PC-3 (cell line): ENCODE data around the gene EPPIN. TPM values are rescaled to one million over a fixed set of nuclear protein-coding genes. Genes with fewer than 3 reads are reported as not detected.
"Not testable (repeated sequence)": the region's sequence is repeated elsewhere in the genome, so short reads cannot be mapped to it uniquely, and the experiment has no call there.

Source experiments
- ATAC-seq: fragments of 200-7000 bp; cut with Tn5 transposase; 2 replicates; pipeline ENCODE4 v1.9.1; 2020; ENCODE audit warnings: mild to moderate bottlenecking, moderate library complexity
- BruUV-seq: library from RNA; stranded (reverse); fragments of 400-500 nt; replicated peaks from 2 replicates; lab custom pipeline; 2021; lab: Mats Ljungman, UMichigan
- CTCF ChIA-PET: fragments of 300-600 bp; sonication (Branson Sonifier 250); formaldehyde crosslinking; loops from one replicate; lab custom pipeline; 2022; ENCODE audit warnings: antibody characterized with exemption; lab: Charles Lee
- POLR2A ChIA-PET: fragments of 300-600 bp; sonication (Branson Sonifier 250); formaldehyde crosslinking; loops from one replicate; lab custom pipeline; 2022; ENCODE audit warnings: antibody characterized with exemption; ENCODE audit not compliant: unreplicated experiment; lab: Charles Lee
- DNase-seq: peaks from one replicate; pipeline ENCODE4 v3.0.0-alpha.2; 2015
- H2AFZ ChIP-seq: fragments of 300-600 bp; sonication (generic); 2 replicates; pipeline ENCODE4 v1.6.0; 2016; ENCODE audit warnings: antibody characterized with exemption, low read length
- H3F3A ChIP-seq: fragments of 300-600 bp; sonication (generic); one replicate; pipeline ENCODE4 v1.6.0; 2017; ENCODE audit warnings: antibody characterized with exemption, low read length, control low read depth, mild to moderate bottlenecking; ENCODE audit not compliant: unreplicated experiment
- H3K27ac ChIP-seq: fragments of 300-600 bp; sonication (generic); 2 replicates; pipeline ENCODE4 v1.5.1; 2016; ENCODE audit warnings: mild to moderate bottlenecking, low read length
- H3K27me3 ChIP-seq: fragments of 300-600 bp; sonication (generic); 2 replicates; pipeline ENCODE4 v1.6.1; 2016; ENCODE audit warnings: low read length, mixed read lengths
- H3K36me3 ChIP-seq: fragments of 300-600 bp; sonication (generic); 2 replicates; pipeline ENCODE4 v1.6.1; 2016; ENCODE audit warnings: low read depth, mixed run types, low read length, mixed read lengths
- H3K4me1 ChIP-seq: fragments of 300-600 bp; sonication (generic); 2 replicates; pipeline ENCODE4 v1.5.1; 2016; ENCODE audit warnings: low read length; ENCODE audit not compliant: insufficient read depth
- H3K4me2 ChIP-seq: fragments of 300-600 bp; sonication (generic); 2 replicates; pipeline ENCODE4 v1.6.0; 2016; ENCODE audit warnings: low read length
- H3K4me3 ChIP-seq: fragments of 300-600 bp; sonication (generic); 2 replicates; pipeline ENCODE4 v1.5.1; 2016; ENCODE audit warnings: mild to moderate bottlenecking, low read length, mixed read lengths
- H3K79me2 ChIP-seq: fragments of 300-600 bp; sonication (generic); 2 replicates; pipeline ENCODE4 v1.6.1; 2017; ENCODE audit warnings: low read length, mixed read lengths
- H3K9ac ChIP-seq: fragments of 300-600 bp; sonication (generic); 2 replicates; pipeline ENCODE4 v1.6.0; 2016; ENCODE audit warnings: mild to moderate bottlenecking, low read length
- H3K9me2 ChIP-seq: fragments of 300-600 bp; sonication (generic); replicated peaks from 2 replicates; pipeline ENCODE4 v1.6.1; 2016; ENCODE audit warnings: mixed run types, low read length, mixed read lengths
- H3K9me3 ChIP-seq: fragments of 300-600 bp; sonication (generic); 2 replicates; pipeline ENCODE4 v1.6.1; 2016; ENCODE audit warnings: low read length, mixed read lengths
- H4K20me1 ChIP-seq: fragments of 300-600 bp; sonication (generic); 2 replicates; pipeline ENCODE4 v1.6.1; 2016; ENCODE audit warnings: low read length, mixed read lengths
- EZH2 ChIP-seq: fragments of 300-600 bp; sonication (generic); IDR thresholded peaks from one replicate; pipeline ENCODE4 v1.6.1; 2017; ENCODE audit warnings: antibody characterized with exemption, mild to moderate bottlenecking, low read length; ENCODE audit not compliant: unreplicated experiment
- EZH2phosphoT487 ChIP-seq: fragments of 300-600 bp; sonication (generic); IDR thresholded peaks from 2 replicates; pipeline ENCODE4 v1.6.1; 2018; ENCODE audit warnings: mild to moderate bottlenecking, antibody characterized with exemption, low read length, borderline replicate concordance
- intact Hi-C: fragments of 100-400 bp; cut with micrococcal nuclease; formaldehyde crosslinking; loops from 2 replicates; pipeline ENCODE4 v1.9.0; 2023
- total RNA-seq: library from RNA; depleted of rRNA; stranded (reverse); fragments of >200 nt; gene quantifications from 2 replicates; pipeline ENCODE4 v1.2.3, GENCODE V29; 2014
- TF ChIP-seq, protein P1 (sequence below): fragments of 300-600 bp; sonication (generic); conservative IDR thresholded peaks from 2 replicates; pipeline ENCODE4 v1.5.1; 2017; ENCODE audit warnings: antibody characterized with exemption, low read depth, mild to moderate bottlenecking, low read length

The EPPIN gene
- total RNA-seq, 1 experiment from 2014 or later = not detected

- Histone ChIP-seq H3F3A (no peaks in the 10 kb centered on the region), H4K20me1 (no peaks in the 10 kb centered on the region), H3K79me2 (no peaks in the 10 kb centered on the region), H3K4me2 (no peak overlapping the region), H3K36me3 (no peaks in the 10 kb centered on the region), H3K9me3 (no peaks in the 10 kb centered on the region), H3K27me3 (peaks cover 16% of the 10 kb centered on the region; the same call in 1 of the 2 replicates), H3K4me1 (no peaks in the 10 kb centered on the region), H3K9me2 (no peaks in the 10 kb centered on the region), H3K4me3 (no peak overlapping the region), H3K9ac (no peak overlapping the region), H2AFZ (no peak overlapping the region), H3K27ac (no peak overlapping the region)
- DNase-seq = peak; percentile 90
- no peak for TF ChIP-seq EZH2phosphoT487
- TF ChIP-seq, protein P1, sequence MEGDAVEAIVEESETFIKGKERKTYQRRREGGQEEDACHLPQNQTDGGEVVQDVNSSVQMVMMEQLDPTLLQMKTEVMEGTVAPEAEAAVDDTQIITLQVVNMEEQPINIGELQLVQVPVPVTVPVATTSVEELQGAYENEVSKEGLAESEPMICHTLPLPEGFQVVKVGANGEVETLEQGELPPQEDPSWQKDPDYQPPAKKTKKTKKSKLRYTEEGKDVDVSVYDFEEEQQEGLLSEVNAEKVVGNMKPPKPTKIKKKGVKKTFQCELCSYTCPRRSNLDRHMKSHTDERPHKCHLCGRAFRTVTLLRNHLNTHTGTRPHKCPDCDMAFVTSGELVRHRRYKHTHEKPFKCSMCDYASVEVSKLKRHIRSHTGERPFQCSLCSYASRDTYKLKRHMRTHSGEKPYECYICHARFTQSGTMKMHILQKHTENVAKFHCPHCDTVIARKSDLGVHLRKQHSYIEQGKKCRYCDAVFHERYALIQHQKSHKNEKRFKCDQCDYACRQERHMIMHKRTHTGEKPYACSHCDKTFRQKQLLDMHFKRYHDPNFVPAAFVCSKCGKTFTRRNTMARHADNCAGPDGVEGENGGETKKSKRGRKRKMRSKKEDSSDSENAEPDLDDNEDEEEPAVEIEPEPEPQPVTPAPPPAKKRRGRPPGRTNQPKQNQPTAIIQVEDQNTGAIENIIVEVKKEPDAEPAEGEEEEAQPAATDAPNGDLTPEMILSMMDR = peak; percentile 97
- no peak for TF ChIP-seq EZH2
- peak; percentile 83 for ATAC-seq
- BruUV-seq = no TSS peak
- intact Hi-C loops = loop anchor here (1.0 kb wide), 3 partner anchors 46 to 371 kb away; no protein-coding TSS in a partner anchor
- CTCF ChIA-PET = no interaction called here
- POLR2A ChIA-PET = interaction anchor here (0.6 kb wide), 1 partner anchor 380 kb away, joined by 7 read pairs; no protein-coding TSS in a partner anchor
Measured at GRCh38 chr20:45592574-45593189, 45.5 kb upstream of the EPPIN start.

DNA sequence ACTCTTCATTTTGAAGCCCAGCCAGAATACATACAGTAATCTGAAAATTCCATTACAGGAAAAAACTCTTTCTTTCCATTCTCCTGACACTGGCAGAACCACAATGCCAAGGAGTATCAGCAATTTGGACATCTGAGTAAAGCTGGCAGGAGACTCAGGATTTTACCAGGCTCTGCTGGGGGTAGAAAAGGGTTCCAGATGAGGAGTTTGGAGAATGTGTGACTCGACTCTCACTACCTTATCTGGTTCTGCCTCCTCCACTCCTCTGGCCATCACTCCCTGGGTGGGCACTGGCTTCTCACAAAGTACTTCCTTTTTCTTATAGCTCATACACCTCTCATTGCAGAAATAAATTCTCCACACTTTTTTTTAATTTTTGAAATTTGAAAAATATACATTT, 42.5 kb upstream of the EPPIN start:
- DNase-seq = no peak
- Histone ChIP-seq H3K36me3 (no peaks in the 10 kb centered on the region), H3K9ac (no peak overlapping the region), H3K9me2 (no peaks in the 10 kb centered on the region), H3F3A (no peaks in the 10 kb centered on the region), H3K79me2 (no peaks in the 10 kb centered on the region), H3K27ac (no peak overlapping the region), H4K20me1 (no peaks in the 10 kb centered on the region), H3K4me3 (no peak overlapping the region), H3K4me1 (no peaks in the 10 kb centered on the region), H3K4me2 (no peak overlapping the region), H3K27me3 (peaks cover 10% of the 10 kb centered on the region; the same call in 1 of the 2 replicates), H3K9me3 (no peaks in the 10 kb centered on the region), H2AFZ (no peak overlapping the region)
- ATAC-seq = no peak
- TF ChIP-seq EZH2 (no peak), EZH2phosphoT487 (no peak)
- TF ChIP-seq, protein P1 = no peak
- ChIA-PET POLR2A (no interaction called here), CTCF (no interaction called here)
- no TSS peak for BruUV-seq
- intact Hi-C loops = no loop called here

DNA sequence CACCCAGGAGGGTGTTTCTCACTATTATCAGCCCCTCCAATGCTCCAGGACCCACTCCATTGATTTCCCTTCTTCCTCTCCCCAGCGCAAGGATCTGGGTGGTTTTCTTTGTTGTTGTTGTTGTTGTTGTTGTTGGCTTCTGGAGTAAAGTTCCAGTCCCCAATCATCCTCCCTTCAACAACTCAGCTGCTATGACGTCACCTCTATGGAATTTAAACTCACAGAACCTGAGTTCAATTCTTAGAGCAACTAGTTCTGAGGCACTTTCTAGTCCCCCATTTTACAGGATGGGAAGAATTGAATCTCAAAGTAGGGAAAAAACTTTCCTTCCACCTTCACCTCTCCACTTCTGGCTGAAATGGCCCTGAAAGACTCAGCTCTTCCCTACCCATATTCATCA, 41.6 kb upstream of the EPPIN start:
- DNase-seq (peak; percentile 25), ATAC-seq (no peak)
- no peak overlapping the region for H3K4me2 ChIP-seq
- H3K27me3 ChIP-seq = peaks cover 9% of the 10 kb centered on the region; the same call in 1 of the 2 replicates
- H3F3A ChIP-seq = no peaks in the 10 kb centered on the region
- no peaks in the 10 kb centered on the region for H3K9me2 ChIP-seq
- H3K9ac ChIP-seq = no peak overlapping the region
- H3K79me2 ChIP-seq = no peaks in the 10 kb centered on the region
- H3K9me3 ChIP-seq = no peaks in the 10 kb centered on the region
- H2AFZ ChIP-seq = no peak overlapping the region
- H3K4me3 ChIP-seq = no peak overlapping the region
- H3K27ac ChIP-seq = no peak overlapping the region
- BruUV-seq = no TSS peak
- TF ChIP-seq, protein P1 = no peak
- no peak for TF ChIP-seq EZH2phosphoT487
- TF ChIP-seq EZH2 = no peak
- intact Hi-C loops = no loop called here
- no peaks in the 10 kb centered on the region for H3K4me1 ChIP-seq
- no peaks in the 10 kb centered on the region for H4K20me1 ChIP-seq
- H3K36me3 ChIP-seq = no peaks in the 10 kb centered on the region
- ChIA-PET CTCF (no interaction called here), POLR2A (interaction anchor here (0.7 kb wide), 1 partner anchor 234 kb away, joined by 5 read pairs; no protein-coding TSS in a partner anchor)

DNA sequence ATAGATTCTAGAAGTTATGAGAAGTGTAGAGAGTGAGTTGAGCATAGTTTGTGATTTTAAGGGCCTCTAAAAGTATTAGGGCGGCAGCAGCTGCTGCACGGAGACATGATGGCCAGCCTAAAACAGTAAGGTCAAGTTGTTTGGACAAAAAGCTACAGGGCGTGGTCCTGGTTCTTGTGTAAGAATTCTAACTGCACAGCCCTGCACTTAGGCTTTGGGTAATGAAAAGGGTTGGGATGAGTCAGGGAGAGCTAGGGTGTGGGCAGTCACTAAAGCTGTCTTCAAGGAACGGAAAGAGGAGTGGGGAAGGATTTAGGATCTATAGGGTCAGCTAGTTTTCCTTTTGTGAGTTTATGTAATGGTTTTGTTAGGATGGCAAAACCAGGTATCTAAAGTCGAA, 38.8 kb upstream of the EPPIN start:
- H3K4me3 ChIP-seq, BruUV-seq, H4K20me1 ChIP-seq, H3K79me2 ChIP-seq, CTCF ChIA-PET, intact Hi-C loops, ATAC-seq, POLR2A ChIA-PET, H3K4me1 ChIP-seq, H3K9ac ChIP-seq, H3F3A ChIP-seq, H3K4me2 ChIP-seq, H3K27ac ChIP-seq, H2AFZ ChIP-seq, H3K9me3 ChIP-seq, H3K36me3 ChIP-seq, H3K9me2 ChIP-seq: not testable (repeated sequence)
- peak; percentile 26 for DNase-seq
- peaks cover 30% of the 10 kb centered on the region for H3K27me3 ChIP-seq
